ENCODE measurements around the gene WRAP73.

WRAP73 gene

DNA sequence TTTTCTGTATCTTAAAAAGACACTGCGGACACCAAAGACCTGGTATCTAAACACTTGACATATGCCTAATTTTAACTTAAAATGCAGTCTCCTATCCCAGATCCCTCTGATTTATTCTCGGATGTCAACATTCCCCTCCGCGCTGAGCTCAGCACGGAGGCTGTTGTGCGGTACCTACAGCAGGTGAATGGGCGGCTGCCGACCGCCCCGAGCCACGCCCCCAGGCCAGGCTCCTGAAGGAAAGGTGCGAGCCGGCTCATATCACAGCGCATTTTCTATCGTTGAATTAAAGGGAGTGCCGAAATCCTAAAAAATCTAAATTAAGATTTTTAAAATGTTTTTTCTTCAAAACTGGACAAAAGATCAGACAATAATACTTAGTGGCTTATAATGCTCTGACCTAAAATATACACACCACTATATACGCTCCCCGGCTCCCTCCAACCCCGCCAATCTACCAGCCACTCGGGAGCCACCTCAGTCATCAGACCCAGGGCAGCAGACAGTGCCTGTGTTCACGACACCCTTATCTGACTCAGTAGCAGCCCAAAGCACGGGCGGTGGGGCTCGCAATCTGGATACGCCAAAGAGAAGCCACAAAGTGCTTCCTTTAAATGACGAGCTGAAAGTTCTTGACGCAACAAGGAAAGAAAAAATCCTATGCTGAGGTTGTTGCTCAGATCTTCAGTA lies 4.1 kb downstream of the WRAP73 start:
- DNase-seq = no peak

DNA sequence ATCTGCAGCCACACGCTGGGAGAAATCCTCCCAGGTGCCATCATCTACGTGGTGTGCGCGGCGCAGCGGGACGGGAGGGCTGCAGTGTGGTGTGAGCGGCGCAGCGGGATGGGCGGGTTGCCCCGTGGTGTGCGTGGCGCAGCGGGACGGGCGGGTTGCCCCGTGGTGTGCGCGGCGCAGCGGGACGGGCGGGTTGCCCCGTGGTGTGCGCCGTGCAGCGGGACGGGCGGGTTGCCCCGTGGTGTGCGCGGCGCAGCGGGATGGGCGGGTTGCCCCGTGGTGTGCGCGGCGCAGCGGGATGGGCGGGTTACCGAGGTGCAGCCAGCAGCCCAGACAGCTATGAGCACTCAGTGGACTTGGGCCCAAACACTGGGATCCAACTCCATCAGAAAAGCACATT lies 4.7 kb downstream of the WRAP73 start:
- DNase-seq = no peak

DNA sequence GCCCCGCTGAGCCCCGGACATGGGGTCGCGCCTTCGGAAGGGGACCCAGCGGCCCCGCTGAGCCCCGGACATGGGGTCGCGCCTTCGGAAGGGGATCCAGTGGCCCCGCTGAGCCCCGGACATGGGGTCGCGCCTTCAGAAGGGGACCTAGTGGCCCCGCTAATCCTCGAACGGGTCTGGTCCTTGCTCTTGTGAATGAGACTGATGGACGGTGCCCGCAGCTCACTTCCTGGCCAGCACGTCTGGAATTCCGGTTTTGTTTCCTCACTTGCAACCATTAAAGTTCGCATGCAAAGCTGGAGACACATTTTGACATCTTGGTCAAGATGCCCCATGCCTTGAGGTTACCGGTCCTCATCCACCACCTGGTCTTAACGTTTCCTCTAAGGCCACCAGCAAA lies 5.6 kb downstream of the WRAP73 start:
- DNase-seq = no peak

DNA sequence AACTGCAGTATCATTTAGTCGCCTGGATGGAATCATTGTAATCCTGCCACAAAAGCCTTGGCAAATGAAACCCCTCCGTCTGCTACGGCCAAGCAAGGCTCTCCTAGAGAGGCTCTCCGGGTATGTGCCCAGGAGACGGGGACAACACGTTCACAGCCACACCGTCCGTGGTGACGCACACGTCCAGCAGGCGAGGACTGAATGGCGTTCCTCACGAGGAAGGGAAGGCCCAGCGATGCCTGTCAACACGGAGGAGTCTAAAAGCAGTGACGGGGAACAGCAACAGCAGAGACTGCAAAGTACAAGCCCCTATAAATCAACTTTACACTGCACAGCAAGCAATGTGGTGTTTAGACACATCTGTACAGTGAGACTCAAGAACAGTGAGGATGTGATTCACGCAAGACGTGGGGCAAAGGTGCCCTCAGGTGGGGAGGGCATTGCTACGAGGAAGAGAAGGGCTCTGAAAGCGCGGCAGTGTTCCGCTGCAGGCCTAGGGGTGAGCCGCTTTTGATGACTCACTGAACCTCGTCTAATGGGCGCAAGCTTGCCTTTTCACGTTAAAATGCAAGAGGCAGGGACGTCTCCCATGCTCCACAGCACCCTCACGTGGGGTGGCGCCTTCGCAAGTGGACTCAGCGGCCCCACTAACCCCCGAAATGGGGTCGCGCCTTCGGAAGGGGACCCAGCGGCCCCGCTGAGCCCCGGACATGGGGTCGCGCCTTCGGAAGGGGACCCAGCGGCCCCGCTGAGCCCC lies 6.8 kb downstream of the WRAP73 start:
- DNase-seq = no peak

DNA sequence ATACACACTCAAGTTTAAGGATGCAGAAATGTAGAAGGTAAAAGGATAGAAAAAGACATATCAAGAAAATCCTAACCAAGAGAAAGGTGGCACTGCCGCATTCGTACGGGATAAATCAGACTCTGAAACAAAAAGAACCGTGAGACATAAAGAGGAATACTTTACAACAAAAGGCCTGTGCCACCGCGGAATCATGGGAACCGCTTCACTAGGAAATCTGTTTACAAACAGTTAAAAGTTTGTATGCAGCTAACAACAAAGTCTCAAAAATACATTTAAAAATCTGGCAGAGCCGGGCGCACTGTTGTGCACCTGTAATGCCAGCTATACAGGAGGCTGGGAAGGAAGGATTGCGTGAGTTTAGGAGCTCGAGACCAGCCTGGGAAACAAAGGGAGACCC lies 8.1 kb downstream of the WRAP73 start:
- no peak for DNase-seq

DNA sequence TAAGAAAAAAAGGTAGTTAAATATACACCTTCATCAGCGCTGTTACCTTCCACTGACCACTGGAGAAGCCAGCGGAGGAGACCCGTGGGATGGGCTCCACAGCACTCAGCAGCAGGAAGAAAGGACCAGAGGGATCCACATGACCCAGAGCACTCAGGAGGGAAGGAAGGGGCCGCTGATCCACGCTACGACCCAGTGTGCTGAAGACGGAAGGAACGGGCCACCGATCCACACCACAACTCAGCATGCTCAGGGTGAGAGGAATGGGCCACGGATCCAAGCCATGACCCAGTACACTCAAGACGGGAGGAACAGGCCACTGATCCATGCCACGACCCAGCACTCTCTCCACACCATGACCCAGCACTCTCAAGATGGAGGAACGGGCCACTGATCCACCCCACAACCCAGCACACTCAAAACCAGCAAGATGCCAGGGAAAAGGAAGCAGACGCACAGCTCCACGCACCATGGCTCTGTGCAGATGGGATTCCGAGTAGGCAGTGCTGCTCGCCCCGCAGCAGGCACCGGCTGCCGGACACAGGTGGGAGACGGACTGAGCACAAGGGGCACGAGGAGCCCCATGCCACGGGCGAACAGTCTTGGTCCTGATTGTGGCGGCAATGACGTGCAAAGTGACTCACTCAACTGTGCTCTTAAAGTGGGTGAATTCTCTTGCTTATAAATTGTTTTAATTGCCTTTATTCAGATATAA lies 8.7 kb downstream of the WRAP73 start:
- DNase-seq = no peak

DNA sequence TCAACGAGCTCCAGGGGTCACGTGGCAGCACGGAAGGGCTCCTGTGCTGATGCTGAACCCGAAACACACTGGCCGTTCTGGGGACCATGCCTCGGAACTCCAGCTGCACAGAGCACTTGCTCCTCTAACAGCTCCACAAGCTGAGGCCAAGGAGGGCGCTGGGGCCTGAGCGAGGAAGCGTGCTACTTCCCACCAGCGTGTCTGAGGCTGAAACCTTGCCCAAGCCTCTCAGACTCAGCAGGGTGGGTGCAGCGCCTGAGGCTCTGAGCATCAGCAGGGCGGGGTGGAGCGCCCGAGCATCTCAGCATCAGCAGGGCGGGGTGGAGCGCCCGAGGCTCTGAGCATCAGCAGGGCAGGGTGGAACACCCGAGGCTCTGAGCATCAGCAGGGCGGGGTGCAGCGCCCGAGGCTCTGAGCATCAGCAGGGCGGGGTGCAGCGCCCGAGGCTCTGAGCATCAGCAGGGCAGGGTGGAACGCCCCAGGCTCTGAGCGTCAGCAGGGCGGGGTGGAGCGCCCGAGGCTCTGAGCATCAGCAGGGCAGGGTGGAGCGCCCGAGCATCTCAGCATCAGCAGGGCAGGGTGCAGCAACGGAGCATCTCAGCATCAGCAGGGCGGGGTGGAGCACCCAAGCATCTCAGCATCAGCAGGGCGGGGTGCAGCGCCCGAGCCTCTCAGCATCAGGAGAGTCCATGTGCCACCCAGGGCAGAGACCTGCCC lies 9.6 kb downstream of the WRAP73 start:
- DNase-seq = no peak

DNA sequence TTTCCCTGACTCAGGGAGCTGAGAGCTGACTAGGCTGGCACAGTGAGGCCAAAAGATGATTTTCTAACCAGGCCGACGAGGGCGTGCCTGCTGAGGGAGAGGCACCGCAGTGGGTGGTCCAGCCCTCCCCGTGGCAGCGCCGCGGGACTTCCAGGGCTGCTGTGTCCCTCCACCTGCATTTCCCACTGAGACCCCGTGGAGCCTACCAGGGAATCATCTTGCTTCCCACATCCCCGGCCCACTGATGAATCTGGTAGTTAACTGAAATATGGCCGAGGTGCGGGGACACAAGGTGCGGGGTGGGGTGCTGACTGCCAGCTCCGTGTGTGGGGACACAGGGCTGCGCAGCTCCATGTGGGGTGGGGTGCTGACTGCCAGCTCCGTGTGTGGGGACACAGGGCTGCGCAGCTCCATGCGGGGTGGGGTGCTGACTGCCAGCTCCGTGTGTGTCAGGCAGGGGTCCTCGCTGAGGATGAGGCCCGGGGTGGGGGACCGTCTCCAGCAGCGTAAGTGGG lies 10.4 kb downstream of the WRAP73 start:
- no peak for DNase-seq

DNA sequence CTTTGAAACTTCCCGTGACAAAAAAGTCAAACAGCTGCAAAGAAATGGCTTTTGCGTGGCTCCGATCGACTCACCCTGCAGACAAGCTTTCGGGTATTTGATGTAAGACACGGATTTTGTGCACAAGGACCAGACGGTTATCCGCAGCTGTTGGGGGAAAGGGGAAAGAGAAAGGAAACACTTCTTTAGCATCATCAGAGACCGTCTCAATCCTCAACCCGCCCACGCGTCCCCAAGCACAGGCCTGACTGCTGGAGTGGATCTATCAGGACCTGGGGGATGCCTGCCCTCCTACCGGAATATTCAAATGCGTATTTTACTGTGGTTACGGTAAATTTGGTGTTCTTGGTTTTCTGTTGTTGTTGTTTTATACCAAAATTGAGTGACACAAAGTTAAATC lies 11.2 kb downstream of the WRAP73 start:
- DNase-seq = no peak

DNA sequence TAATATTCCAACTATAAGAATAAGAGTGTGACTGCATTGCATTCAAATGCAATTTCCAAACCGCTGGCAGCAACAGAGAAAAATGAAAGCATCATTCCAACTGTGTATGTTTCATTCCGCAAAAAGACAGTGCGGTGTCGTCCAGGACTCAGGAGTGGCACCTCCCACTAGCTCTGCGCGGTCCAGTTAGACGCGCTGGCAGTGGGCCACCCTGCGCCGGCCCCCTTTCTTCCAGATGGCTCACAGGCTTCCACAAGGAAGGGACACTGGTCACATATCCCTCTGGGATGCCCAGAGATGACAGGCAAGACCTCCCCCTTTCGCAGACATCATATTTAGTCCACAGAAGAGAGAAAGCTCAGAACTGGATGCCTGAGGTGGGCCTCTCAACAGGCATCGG lies 11.9 kb downstream of the WRAP73 start:
- no peak for DNase-seq

DNA sequence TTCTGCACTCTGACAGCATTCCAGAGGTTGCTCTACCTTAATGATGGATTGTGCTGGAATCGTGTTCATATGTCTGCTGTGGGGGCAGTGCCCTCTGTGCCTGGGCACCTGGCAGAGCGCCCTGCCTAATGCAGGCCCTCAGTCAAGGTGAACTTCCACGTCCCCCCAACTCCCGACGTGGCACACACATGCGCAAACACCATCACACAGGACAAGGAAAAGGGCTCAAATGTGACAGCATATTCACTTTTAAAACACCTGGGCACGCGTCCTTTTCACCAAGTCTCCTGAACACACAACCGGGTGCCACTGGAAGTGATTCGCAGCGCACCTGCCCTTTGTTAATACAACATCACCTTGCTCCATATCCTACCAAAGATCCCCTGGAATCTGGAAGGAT lies 13.4 kb downstream of the WRAP73 start:
- no peak for DNase-seq

DNA sequence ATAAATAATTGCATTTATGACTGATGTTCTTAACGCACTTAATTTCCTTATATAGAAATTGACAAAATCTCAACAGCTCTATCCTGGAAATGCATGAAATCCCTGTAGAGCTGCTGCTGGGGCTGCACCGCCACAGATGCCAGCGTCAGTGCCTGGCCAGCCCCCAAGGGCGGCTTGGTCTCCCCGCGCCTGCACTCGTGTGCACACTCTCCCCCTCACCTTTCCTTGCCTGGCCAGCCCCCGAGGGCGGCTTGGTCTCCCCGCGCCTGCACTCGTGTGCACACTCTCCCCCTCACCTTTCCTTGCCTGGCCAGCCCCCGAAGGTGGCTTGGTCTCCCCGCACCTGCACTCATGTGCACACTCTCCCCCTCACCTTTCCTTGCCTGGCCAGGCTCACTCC lies 13.8 kb downstream of the WRAP73 start:
- DNase-seq = no peak

DNA sequence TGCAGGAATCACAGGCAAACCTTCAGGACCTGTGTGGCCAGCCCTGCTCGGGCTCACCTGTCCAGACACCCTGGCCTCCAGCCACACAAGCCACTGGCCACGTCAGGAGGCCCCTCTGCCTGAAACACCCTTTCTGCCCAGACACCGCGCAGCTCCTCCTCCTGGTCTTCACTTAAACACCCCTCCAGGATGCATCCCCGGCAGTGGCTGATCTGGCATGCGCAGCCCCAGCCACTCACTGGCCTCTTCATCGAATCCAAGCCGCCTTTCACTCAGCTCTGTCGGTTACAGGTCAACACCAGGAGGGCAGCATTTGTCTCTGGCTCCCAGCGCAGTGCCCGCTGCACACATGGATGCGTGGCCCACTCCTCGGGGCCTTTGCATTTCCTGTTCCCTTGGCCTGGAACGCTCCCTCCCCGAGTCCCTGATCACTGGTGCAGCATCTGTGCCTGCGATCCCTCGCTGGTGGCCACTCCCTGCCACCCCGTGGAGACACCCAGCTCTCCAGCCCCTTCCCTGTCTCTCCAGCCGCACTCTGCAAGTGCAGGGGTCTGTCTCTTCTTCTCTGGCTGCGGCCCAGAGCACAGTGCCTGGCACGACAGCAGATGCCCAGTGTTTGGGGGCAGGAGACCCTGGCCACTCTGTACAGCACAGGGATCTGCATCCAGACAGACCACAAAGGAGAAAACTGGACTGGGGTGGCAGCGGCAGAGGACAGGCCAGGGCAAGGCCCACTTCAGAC lies 15.7 kb downstream of the WRAP73 start:
- DNase-seq = no peak

DNA sequence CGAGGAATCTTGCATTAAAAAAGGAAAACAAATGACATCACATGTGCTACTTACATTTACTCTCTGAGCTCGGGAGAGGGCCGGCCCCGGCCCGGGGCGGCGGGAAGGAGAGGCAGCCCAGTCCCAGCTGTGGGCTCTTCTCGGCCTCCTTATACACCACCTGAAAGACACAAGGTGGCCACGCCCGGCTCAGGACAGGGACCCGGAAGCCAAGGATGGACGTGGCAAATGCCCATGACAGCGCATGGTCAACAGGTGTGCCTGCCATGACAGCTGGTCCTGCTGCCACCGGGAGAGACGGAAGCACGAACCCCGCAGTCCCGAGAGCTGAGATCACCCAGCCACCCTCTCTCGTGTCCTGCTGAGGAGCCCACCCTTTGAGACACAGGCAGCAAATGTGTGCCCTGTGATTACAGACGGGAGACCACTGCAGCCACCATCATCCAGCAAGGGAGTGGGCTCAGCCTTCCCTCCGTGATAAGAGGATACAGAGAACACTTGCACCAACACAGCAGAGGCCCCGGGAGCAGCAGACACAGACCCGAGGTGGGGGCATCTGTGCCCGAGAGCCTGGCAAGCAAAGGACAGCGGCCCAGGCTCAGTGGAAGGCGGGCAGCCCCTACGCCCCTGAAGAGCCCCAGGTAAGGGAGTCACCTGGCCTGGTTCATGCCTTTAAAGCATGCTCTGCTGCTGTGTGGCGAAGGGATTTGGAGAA lies 16.4 kb downstream of the WRAP73 start:
- no peak for DNase-seq

DNA sequence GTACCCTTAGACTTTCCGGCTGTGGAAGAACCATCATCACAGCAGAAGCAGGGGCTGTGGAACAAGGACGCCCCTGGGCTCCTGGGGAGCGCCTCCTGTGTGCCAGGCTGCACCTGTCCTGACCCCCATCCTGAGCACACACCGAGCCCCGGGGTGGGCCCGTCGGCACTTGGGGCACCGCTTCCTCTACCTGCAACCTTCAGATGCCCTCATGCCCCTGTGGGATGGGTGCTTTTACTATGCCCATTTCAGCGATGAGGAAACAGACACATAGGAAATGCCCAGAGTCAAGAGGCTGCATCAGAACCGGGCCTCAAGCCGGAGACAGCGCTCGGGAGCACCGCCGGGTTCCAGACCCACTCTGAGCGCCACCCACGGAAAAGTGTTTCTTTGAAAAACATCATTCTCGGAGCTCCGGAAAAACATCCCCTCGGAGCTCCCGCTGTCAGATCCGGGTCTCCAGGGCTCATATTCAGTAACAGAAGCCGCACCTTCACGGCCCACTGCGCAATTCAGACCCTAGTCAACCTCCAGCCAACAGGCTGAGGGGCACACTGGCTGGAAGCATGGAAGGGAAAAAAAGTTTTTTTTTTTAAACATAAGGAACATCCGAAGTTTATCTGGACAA lies 17.1 kb downstream of the WRAP73 start:
- no peak for DNase-seq

DNA sequence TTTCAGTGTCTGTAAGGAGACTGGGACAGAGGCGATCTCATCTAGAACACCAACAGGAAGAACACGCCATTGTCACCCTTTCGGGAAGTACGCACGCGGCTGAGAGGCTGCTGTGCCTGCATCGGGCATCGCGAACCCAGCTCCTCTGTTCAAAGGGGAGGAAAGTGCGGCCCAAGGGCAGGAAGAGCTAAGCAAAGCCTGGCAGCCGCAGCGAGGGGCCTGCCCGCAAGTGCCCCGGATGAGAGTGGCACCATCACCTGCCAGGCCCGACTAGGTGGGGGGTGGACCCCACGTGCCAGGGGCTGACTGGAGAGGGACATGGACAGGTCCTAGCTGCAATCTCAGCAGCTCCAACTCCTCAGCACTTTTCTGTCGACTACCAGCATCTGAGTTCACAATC lies 17.6 kb downstream of the WRAP73 start:
- no peak for DNase-seq

DNA sequence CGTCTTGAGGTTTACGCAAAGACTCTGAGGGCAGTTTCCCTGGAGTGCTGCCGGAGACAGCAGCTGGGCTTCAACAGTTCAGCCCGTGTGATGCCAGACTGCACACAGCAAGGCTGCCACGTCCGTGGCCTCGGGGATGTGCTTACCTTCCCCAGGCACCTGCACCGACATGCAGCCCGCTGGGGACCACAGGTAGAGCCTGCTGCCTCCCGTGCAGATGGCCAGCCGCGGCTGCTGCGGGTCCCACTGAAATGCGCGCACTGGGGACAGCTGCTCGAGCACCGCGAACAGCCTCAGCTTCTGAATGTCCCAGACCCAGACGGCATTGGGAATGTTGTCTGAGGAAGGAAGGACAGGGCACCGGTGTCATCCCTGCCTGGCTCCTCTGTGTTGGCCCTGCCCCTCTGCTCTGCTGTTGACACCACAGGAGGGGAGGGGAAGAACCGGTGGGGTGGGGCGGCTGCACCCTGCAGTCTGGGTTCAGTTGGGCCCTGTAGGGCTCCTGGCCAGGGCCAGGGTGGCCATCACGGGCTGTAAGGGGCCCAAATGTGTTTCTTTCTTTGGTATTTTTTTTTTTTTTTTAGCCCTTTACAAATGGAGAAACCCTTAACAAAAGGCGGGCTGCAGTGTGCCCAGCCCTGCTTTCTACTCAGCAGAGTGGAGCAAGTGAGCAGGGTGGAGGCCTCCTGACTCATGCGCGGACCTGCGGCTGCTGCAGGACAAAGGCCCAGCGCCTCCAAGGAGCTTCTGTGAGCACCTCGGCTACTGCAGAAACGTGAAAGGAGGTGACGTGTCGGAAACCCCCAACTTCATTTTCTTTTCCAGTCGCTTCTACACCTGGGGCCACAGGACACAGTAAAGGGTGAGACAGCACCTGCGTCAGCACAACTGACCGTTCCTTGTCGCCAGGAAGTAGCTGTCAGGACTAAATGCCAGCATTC lies 18.3 kb downstream of the WRAP73 start:
- no peak for DNase-seq

DNA sequence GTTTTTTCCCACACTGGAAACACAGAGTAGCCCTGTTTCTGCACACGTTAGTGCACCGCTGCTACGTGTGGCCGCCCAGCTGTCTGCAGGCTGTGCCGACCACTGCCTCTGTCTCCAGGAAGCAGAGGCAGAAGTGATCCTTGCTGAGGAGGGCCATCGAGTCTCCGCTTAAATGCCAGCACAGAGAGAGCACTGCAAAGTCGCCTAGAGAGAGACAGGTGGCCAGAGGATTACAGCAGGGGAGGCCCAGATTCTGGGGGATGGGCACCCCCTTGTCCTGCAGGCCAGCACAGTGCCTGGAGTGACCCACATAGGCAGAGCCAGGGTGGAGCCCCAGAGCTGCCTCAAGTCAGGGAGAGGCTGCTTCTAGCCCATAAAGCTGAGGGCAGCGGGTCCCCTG lies 19.0 kb downstream of the WRAP73 start:
- no peak for DNase-seq

DNA sequence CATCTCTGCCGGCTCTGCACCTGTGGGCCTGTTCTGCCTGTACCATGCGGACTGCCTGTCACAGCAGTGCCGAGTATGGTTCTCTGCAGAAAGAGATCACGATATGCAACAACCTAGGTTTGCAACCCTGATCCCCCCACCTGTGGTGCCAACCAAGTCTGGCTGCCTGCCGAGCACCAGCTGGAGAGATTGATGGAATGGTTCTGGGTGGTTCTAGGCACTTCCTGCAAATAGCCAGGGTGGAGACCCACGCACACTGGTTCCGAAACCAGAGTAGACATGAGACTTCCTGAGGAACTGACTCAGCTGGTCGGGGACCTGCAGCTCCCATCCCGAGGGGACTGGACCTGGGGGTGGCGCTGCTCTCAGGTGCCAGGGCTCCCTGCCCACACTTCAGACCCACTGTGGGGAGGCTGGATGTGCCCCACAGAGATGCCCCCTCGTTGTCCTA lies 19.7 kb downstream of the WRAP73 start:
- DNase-seq = no peak

DNA sequence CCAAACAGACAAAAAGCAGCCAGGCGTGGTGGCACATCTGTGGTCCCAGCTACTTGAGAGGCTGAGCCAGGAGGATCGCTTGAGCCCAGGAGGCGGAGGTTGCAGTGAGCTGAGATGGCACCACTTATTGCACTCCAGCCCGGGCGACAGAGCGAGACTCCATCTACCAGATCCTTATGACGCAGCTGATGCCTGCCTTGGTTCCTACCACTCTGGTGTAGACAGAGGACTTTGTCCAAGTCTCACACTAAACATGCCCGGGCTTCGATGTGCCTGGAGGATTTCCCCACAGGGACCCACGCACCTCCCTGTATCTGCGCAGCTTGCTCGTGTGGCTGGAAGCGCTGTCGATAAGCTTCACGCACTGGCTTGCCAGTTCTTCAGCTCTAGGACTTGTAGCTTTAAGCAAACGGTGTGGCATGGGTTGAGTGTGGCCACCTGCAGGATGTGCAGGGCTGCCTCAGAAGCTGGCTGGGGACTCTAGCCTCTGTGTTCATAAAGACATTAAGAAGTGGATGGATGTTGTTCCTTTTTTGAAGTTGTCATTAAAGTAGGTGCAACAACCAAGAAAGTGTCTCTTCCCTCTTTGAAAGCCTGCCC lies 20.2 kb downstream of the WRAP73 start:
- DNase-seq = no peak
